K562 (cell line): ENCODE measurements around the gene CTRL. TPM values are rescaled to one million over a fixed set of nuclear protein-coding genes. Genes with fewer than 3 reads are reported as not detected.
A peak's percentile ranks its signal among the peaks of the same experiment; 100 is the strongest.

Source experiments
- ATAC-seq: fragments of 200-7000 bp; cut with Tn5 transposase; 3 replicates; pipeline ENCODE4 v1.9.1; 2020; ENCODE audit warnings: moderate library complexity
- BruUV-seq: library from RNA; stranded (reverse); fragments of 400-500 nt; replicated peaks from 2 replicates; lab custom pipeline; 2021; lab: Mats Ljungman, UMichigan
- CTCF ChIA-PET: fragments of 300-600 bp; formaldehyde crosslinking; extraction: SDS; loops from one replicate; lab custom pipeline; 2021; ENCODE audit warnings: low intra/inter-chr PET ratio; lab: Yijun Ruan, JAX
- POLR2A ChIA-PET: fragments of 300-600, 350-650 bp; sonication (Branson Sonifier 250); formaldehyde crosslinking; extraction: SDS; loops from one replicate; lab custom pipeline; 2021; ENCODE audit warnings: antibody characterized with exemption, inconsistent platforms; lab: Yijun Ruan, JAX
- DNase-seq, 4 experiments: peaks; one replicate each; pipeline versions ENCODE4 v3.0.0 to v3.0.0-alpha.2; 2011 to 2018; ENCODE audit warnings: low spot score in 3 of 4, mixed read lengths in 3 of 4; ENCODE audit errors: extremely low read depth in 1 of 4
- FAIRE-seq: peaks from 2 replicates; lab custom pipeline; 2011; peaks lifted over from hg19 to GRCh38; lab: Jason Lieb, UNC
- H2AFZ ChIP-seq: 2 replicates; pipeline ENCODE4 v1.6.0; 2011; ENCODE audit warnings: low read depth, low read length, control low read depth, inconsistent platforms
- H3K27ac ChIP-seq: fragments of 200-600 bp; 3 replicates; pipeline ENCODE4 v1.8.0; 2011; ENCODE audit warnings: low read depth, mild to moderate bottlenecking, control low read depth, inconsistent platforms, low read length, moderate library complexity, mixed read lengths; ENCODE audit errors: extremely low read depth
- H3K27me3 ChIP-seq, 2 experiments: fragments of 300-600 bp in 1 of 2; 2 replicates in 1 of 2; 3 replicates in 1 of 2; pipeline versions ENCODE4 v1.6.0 to v1.8.0; 2011; ENCODE audit warnings: inconsistent platforms in 2 of 2, low read length in 2 of 2, mild to moderate bottlenecking in 1 of 2, mixed read lengths in 1 of 2, moderate library complexity in 1 of 2; ENCODE audit not compliant: control insufficient read depth in 2 of 2, insufficient read depth in 2 of 2
- H3K36me3 ChIP-seq: fragments of 300-600 bp; 3 replicates; pipeline ENCODE4 v1.8.0; 2011; ENCODE audit warnings: mild to moderate bottlenecking, low read length, inconsistent platforms; ENCODE audit not compliant: control insufficient read depth, insufficient read depth
- H3K4me1 ChIP-seq, 2 experiments: fragments of 200-600 bp in 1 of 2; replicated peaks in 1 of 2; 2 replicates in 1 of 2; 3 replicates in 1 of 2; pipeline versions ENCODE4 v1.5.1 to v1.8.0; 2011; ENCODE audit warnings: inconsistent platforms in 2 of 2, low read length in 2 of 2, mild to moderate bottlenecking in 1 of 2, mixed read lengths in 1 of 2, moderate library complexity in 1 of 2; ENCODE audit not compliant: control insufficient read depth in 2 of 2, insufficient read depth in 2 of 2
- H3K4me2 ChIP-seq: 2 replicates; pipeline ENCODE4 v1.6.1; 2011; ENCODE audit warnings: low read length, control low read depth, inconsistent platforms, mixed read lengths; ENCODE audit not compliant: insufficient read depth
- H3K4me3 ChIP-seq: fragments of 200-600 bp; sonication (generic), shearing (Covaris generic); 2 replicates; pipeline ENCODE4 v1.5.1; 2016; ENCODE audit warnings: control low read depth, inconsistent platforms
- H3K79me2 ChIP-seq: fragments of 200-600 bp; 3 replicates; pipeline ENCODE4 v1.8.0; 2011; ENCODE audit warnings: low read length, inconsistent platforms; ENCODE audit not compliant: control insufficient read depth, insufficient read depth
- H3K9ac ChIP-seq, 2 experiments: 2 replicates each; pipeline versions ENCODE4 v1.6.0 to v1.6.1; 2011; ENCODE audit warnings: low read depth in 2 of 2, low read length in 2 of 2, control low read depth in 1 of 2, inconsistent platforms in 1 of 2, mild to moderate bottlenecking in 1 of 2, mixed read lengths in 1 of 2; ENCODE audit not compliant: insufficient read depth in 1 of 2
- H3K9me1 ChIP-seq: one replicate; pipeline ENCODE4 v1.6.0; 2011; ENCODE audit warnings: inconsistent platforms, mild to moderate bottlenecking, low read length, moderate library complexity; ENCODE audit not compliant: control insufficient read depth, insufficient read depth
- H3K9me3 ChIP-seq: replicated peaks from 2 replicates; pipeline ENCODE4 v1.5.1; 2011; ENCODE audit warnings: low read depth, low read length, inconsistent platforms; ENCODE audit not compliant: control insufficient read depth, insufficient read depth
- H4K20me1 ChIP-seq: replicated peaks from 2 replicates; pipeline ENCODE4 v1.6.1; 2011; ENCODE audit warnings: low read length, inconsistent platforms, mixed read lengths; ENCODE audit not compliant: control insufficient read depth, insufficient read depth
- ATF1 ChIP-seq, 2 experiments: fragments of 450-650 bp in 1 of 2; IDR thresholded peaks; 2 replicates each; pipeline ENCODE4 v1.6.1; 2016; ENCODE audit warnings: missing compliant biosample characterization in 1 of 2, missing genetic modification characterization in 1 of 2
- ATF4 ChIP-seq: fragments of 450-650 bp; formaldehyde crosslinking; IDR thresholded peaks from 2 replicates; pipeline ENCODE4 v1.4.0; 2022; ENCODE audit warnings: mild to moderate bottlenecking, moderate library complexity
- BHLHE40 ChIP-seq: IDR thresholded peaks from 2 replicates; pipeline ENCODE4 v1.6.1; 2011; ENCODE audit warnings: low read length, improper control_type of control experiment
- CTCF ChIP-seq, 3 experiments: IDR thresholded peaks in 2 of 3; conservative IDR thresholded peaks in 1 of 3; 2 replicates each; pipeline ENCODE4 v1.5.1; 2011 to 2012; ENCODE audit warnings: low read length in 3 of 3, mild to moderate bottlenecking in 3 of 3, control low read depth in 2 of 3, improper control_type of control experiment in 1 of 3, inconsistent platforms in 1 of 3, low read depth in 1 of 3, mixed read lengths in 1 of 3, moderate library complexity in 1 of 3; ENCODE audit not compliant: insufficient read depth in 2 of 3
- MTF1 ChIP-seq: fragments of 250-450 bp; sonication (Bioruptor Pico); IDR thresholded peaks from 2 replicates; pipeline ENCODE4 v1.9.0; 2021; ENCODE audit warnings: moderate library complexity, mild to moderate bottlenecking, inconsistent platforms, borderline replicate concordance
- MYBL2 ChIP-seq, 2 experiments: fragments of 450-650 bp in 1 of 2; sonication (generic) in 1 of 2; formaldehyde crosslinking in 1 of 2; IDR thresholded peaks; 2 replicates each; pipeline versions ENCODE4 v1.6.1 to v1.8.1; 2017 to 2022; ENCODE audit warnings: borderline replicate concordance in 1 of 2, inconsistent platforms in 1 of 2, low read depth in 1 of 2, mild to moderate bottlenecking in 1 of 2, missing genetic modification reagents in 1 of 2, moderate library complexity in 1 of 2
- NELFE ChIP-seq: IDR thresholded peaks from 2 replicates; pipeline ENCODE4 v1.6.1; 2011; ENCODE audit warnings: mild to moderate bottlenecking; ENCODE audit not compliant: insufficient read depth, insufficient read length
- POLR2B ChIP-seq: fragments of 450-650 bp; IDR thresholded peaks from 2 replicates; pipeline ENCODE4 v1.6.1; 2018; ENCODE audit warnings: low read depth; ENCODE audit not compliant: partially characterized antibody
- RAD21 ChIP-seq, 2 experiments: fragments of 250-450 bp in 1 of 2; fragments of 450-650 bp in 1 of 2; sonication (Bioruptor Pico) in 1 of 2; formaldehyde crosslinking in 1 of 2; IDR thresholded peaks in 1 of 2; conservative IDR thresholded peaks in 1 of 2; 2 replicates each; pipeline versions ENCODE4 v1.4.0 to v1.8.0; 2020 to 2022; ENCODE audit warnings: mild to moderate bottlenecking in 2 of 2, moderate library complexity in 1 of 2
- RBFOX2 ChIP-seq: fragments of 200-400 bp; formaldehyde crosslinking; IDR thresholded peaks from 2 replicates; pipeline ENCODE4 v1.6.1; 2017; ENCODE audit warnings: low read depth, mild to moderate bottlenecking, low read length, moderate library complexity
- RBM25 ChIP-seq: fragments of 200-400 bp; formaldehyde crosslinking; IDR thresholded peaks from 2 replicates; pipeline ENCODE4 v1.6.1; 2018; ENCODE audit warnings: low read length, low read depth, moderate library complexity; ENCODE audit not compliant: severe bottlenecking
- SETDB1 ChIP-seq: IDR thresholded peaks from one replicate; pipeline ENCODE4 v1.6.1; 2012; ENCODE audit warnings: low read length, control low read depth, inconsistent platforms
- SRF ChIP-seq, 2 experiments: fragments of 250-450, 450-650 bp in 1 of 2; sonication (Bioruptor Pico) in 1 of 2; sonication (generic) in 1 of 2; formaldehyde crosslinking; IDR thresholded peaks; 2 replicates each; pipeline versions ENCODE4 v1.5.0 to v1.5.1; 2020 to 2022; ENCODE audit warnings: mild to moderate bottlenecking in 1 of 2, missing genetic modification reagents in 1 of 2
- STAT5A ChIP-seq: IDR thresholded peaks from 2 replicates; pipeline ENCODE4 v1.6.1; 2012; ENCODE audit warnings: low read length, inconsistent platforms, borderline replicate concordance
- TOE1 ChIP-seq, 2 experiments: fragments of 450-650 bp in 1 of 2; sonication (generic) in 1 of 2; formaldehyde crosslinking in 1 of 2; IDR thresholded peaks; 2 replicates each; pipeline versions ENCODE4 v1.7.1 to v1.8.0; 2016 to 2022; ENCODE audit warnings: borderline replicate concordance in 2 of 2, mild to moderate bottlenecking in 2 of 2, antibody characterized with exemption in 1 of 2, inconsistent platforms in 1 of 2, low read depth in 1 of 2, missing genetic modification reagents in 1 of 2, moderate library complexity in 1 of 2
- U2AF2 ChIP-seq: fragments of 200-400 bp; formaldehyde crosslinking; optimal IDR thresholded peaks from 2 replicates; pipeline ENCODE3; 2017; ENCODE audit warnings: low read depth, mild to moderate bottlenecking, low read length
- ZNF134 ChIP-seq: fragments of 250-450 bp; sonication (Bioruptor Pico); conservative IDR thresholded peaks from 2 replicates; pipeline ENCODE4 v1.4.0; 2020
- ZNF431 ChIP-seq: sonication (generic); formaldehyde crosslinking; IDR thresholded peaks from 2 replicates; pipeline ENCODE4 v1.8.0; 2022; ENCODE audit warnings: mild to moderate bottlenecking, missing genetic modification reagents
- WGBS: fragments of 100-300 bp; shearing (Covaris generic); methylation state at CpG from one replicate; pipeline ENCODE4 v1.1.6; 2016; ENCODE audit warnings: low coverage, mixed read lengths; ENCODE audit not compliant: insufficient coverage; ENCODE audit errors: missing lambda C conversion rate; 5-methylcytosine and 5-hydroxymethylcytosine counted together
- in situ Hi-C: fragments of 300-500 bp; cut with MboI; formaldehyde crosslinking; loops from 4 replicates; pipeline ENCODE4 v1.15.0; 2018; ENCODE audit warnings: inconsistent platforms, mixed read lengths
- intact Hi-C: fragments of 100-400 bp; cut with micrococcal nuclease; formaldehyde crosslinking; loops from 2 replicates; pipeline ENCODE4 v1.14.2; 2022
- polyA plus RNA-seq, 8 experiments: library from polyadenylated mRNA; depleted of rRNA in 4 of 8; stranded (reverse) in 5 of 8; unstranded in 3 of 8; fragments of >200 nt; fragmentation: Nextera tagmentation in 2 of 8; fragmentation: Illumina TruSeq in 1 of 8; extraction: Ambion mirVana in 2 of 8; extraction: Trizol in 1 of 8; gene quantifications; 2 replicates each; pipeline versions ENCODE4 v1.2.1 to v1.2.3, GENCODE V29; 2011 to 2014; ENCODE audit warnings: inconsistent platforms in 1 of 8, missing spikeins in 1 of 8
- total RNA-seq, 7 experiments: library from RNA; depleted of rRNA in 6 of 7; stranded (reverse); fragments of >200 nt in 6 of 7; fragmentation: Illumina TruSeq in 2 of 7; extraction: Trizol in 2 of 7; gene quantifications; 2 replicates each; pipeline versions ENCODE4 v1.2.1 to v1.2.3, GENCODE V29; 2011 to 2021; ENCODE audit warnings: low replicate concordance in 1 of 7

The CTRL gene
- total and polyA plus RNA-seq, 9 of the 15 experiments (the other 6 are each of a cell fraction or from before 2014, with no cell fraction given), result 1.4 to 5.6 (median 2.5) TPM

GRCh38 chr16:67963662-67964321 is 32.1 kb upstream of the CTRL start:
- peaks cover 27 to 56% of the 10 kb centered on the region in 2 experiments; a peak in 4 of 5 replicates for H3K4me1 ChIP-seq
- intact Hi-C loops, result no loop called here
- CTCF ChIA-PET, result no interaction called here
- TF ChIP-seq U2AF2, result no peak
- TF ChIP-seq NELFE, result no peak
- no peak for TF ChIP-seq MYBL2 (IDR thresholded peaks at IDR 0.05; ENCODE audit: low read depth)
- TF ChIP-seq MYBL2 (CRISPR knock-in tag; IDR thresholded peaks at IDR 0.05; ENCODE audit: borderline replicate concordance), result no peak
- TF ChIP-seq ZNF134 (CRISPR knock-in tag), result no peak
- no peak for TF ChIP-seq SETDB1
- TF ChIP-seq RBFOX2, result peak; percentile 56
- no peak for TF ChIP-seq ATF4 (CRISPR knock-in tag)
- no peak for TF ChIP-seq MTF1
- TF ChIP-seq RAD21 (CRISPR knock-in tag; conservative IDR thresholded peaks at IDR 0.05 in 1 of 2, IDR thresholded peaks at IDR 0.05 in 1 of 2), result peak in 1 of 2 experiments; percentile 12; a peak in 1 of 4 replicates
- no peak for TF ChIP-seq STAT5A
- TF ChIP-seq ATF1 (CRISPR knock-in tag; IDR thresholded peaks at IDR 0.05), result no peak
- no peak for TF ChIP-seq ATF1 (tag; IDR thresholded peaks at IDR 0.05)
- TF ChIP-seq RBM25, result no peak
- TF ChIP-seq TOE1 (IDR thresholded peaks at IDR 0.05; ENCODE audit: borderline replicate concordance), result no peak
- TF ChIP-seq TOE1 (CRISPR knock-in tag; IDR thresholded peaks at IDR 0.05; ENCODE audit: borderline replicate concordance, low read depth), result no peak
- no peak for TF ChIP-seq ZNF431 (CRISPR knock-in tag)
- TF ChIP-seq BHLHE40, result no peak
- TF ChIP-seq SRF (CRISPR knock-in tag; IDR thresholded peaks at IDR 0.05), result no peak
- TF ChIP-seq POLR2B, result peak; percentile 22
- TF ChIP-seq CTCF (IDR thresholded peaks at IDR 0.05 in 2 of 3, conservative IDR thresholded peaks at IDR 0.05 in 1 of 3; ENCODE audit: insufficient read depth in 2 of 3, low read depth in 1 of 3, low read length in 3 of 3), result peak in 1 of 3 experiments; percentile 26; a peak in 2 of 6 replicates

More at GRCh38 chr16:67963662-67964321, 32.1 kb upstream of the CTRL start:
- H3K27ac ChIP-seq, result no peak overlapping the region
- in situ Hi-C loops, result no loop called here
- peak; percentile 36 to 66 (median 58) for DNase-seq
- 81% methylated on average over 27 of the region's 32 CpGs for WGBS
- POLR2A ChIA-PET, result interaction anchor here (0.6 to 1.5 kb wide), 7 partner anchors 14 to 118 kb away, joined by 3 to 5 read pairs (median 3); partner anchors contain the start of genes NUTF2 and PSMB10
- H2AFZ ChIP-seq, result no peak overlapping the region
- peaks cover 26% of the 10 kb centered on the region for H3K79me2 ChIP-seq
- H3K36me3 ChIP-seq, result peaks cover 64% of the 10 kb centered on the region; the same call in 2 of the 3 replicates
- no peaks in the 10 kb centered on the region for H3K27me3 ChIP-seq
- BruUV-seq, result no TSS peak
- H3K4me3 ChIP-seq, result no peak overlapping the region
- no peaks in the 10 kb centered on the region for H3K9me3 ChIP-seq
- H3K9ac ChIP-seq, result peak overlapping the region in 1 of 2 experiments; percentile 24; a peak in 1 of 4 replicates
- H4K20me1 ChIP-seq, result peaks cover 23% of the 10 kb centered on the region
- H3K9me1 ChIP-seq, result peaks cover 13% of the 10 kb centered on the region
- ATAC-seq, result 0 out of 3 replicates have a peak, but pooled peaks have one; percentile 5
- H3K4me2 ChIP-seq, result no peak overlapping the region
- no peak for FAIRE-seq
